HG03432 (cell line): ENCODE results near the gene TMTC4.
"Not testable (repeated sequence)": the region's sequence is repeated elsewhere in the genome, so short reads cannot be mapped to it uniquely, and the experiment has no call there.

Source experiments
- ATAC-seq: cut with Tn5 transposase; IDR thresholded peaks from one replicate; pipeline ENCODE4 v1.9.1; 2021; ENCODE audit warnings: mild to moderate bottlenecking, moderate library complexity; ENCODE audit not compliant: unreplicated experiment

TMTC4 gene, protein sequence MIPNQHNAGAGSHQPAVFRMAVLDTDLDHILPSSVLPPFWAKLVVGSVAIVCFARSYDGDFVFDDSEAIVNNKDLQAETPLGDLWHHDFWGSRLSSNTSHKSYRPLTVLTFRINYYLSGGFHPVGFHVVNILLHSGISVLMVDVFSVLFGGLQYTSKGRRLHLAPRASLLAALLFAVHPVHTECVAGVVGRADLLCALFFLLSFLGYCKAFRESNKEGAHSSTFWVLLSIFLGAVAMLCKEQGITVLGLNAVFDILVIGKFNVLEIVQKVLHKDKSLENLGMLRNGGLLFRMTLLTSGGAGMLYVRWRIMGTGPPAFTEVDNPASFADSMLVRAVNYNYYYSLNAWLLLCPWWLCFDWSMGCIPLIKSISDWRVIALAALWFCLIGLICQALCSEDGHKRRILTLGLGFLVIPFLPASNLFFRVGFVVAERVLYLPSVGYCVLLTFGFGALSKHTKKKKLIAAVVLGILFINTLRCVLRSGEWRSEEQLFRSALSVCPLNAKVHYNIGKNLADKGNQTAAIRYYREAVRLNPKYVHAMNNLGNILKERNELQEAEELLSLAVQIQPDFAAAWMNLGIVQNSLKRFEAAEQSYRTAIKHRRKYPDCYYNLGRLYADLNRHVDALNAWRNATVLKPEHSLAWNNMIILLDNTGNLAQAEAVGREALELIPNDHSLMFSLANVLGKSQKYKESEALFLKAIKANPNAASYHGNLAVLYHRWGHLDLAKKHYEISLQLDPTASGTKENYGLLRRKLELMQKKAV

DNA sequence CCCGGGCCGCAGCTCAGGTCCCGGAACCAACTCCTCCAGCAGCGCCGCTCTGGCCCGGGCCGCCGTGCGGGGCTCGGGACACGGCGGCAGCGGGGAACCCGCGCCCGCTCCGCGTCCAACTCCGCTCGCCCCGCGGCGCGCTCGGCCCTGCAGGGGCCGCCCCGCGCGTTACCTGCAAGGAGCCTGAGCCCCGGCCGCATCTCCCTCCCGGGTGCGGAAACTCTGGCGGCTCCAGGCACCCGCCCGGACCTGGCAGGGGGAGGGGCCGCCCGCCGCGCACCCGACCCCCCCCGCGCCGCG lies at the start of gene TMTC4:
TSS of gene TMTC4 (minus strand) at position 224 of the 300 bp plus-strand sequence. CDS start 4,433 bp downstream, outside the sequence.
- peak; percentile 48 for ATAC-seq

DNA sequence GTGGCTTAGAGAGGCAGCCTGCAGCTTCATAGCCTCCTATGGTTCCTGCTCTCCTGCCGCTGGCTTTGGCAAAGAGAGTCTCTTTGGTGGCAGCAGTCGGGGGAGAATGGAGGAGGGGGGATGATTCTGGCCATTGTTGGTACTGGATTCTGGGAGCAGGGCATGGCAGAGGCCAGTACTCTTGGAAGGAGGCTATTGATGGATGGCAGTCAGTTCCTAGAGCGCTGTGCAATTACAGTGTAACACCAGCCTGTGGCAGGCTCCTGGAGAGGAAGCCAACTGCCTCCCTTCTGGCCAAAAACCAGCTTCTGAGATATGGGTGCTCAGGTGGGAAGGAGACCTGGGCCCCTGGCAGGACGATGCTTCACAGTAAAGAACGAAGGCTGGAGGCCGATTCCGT lies 47.9 kb upstream of the TMTC4 start:
- ATAC-seq, result no peak

DNA sequence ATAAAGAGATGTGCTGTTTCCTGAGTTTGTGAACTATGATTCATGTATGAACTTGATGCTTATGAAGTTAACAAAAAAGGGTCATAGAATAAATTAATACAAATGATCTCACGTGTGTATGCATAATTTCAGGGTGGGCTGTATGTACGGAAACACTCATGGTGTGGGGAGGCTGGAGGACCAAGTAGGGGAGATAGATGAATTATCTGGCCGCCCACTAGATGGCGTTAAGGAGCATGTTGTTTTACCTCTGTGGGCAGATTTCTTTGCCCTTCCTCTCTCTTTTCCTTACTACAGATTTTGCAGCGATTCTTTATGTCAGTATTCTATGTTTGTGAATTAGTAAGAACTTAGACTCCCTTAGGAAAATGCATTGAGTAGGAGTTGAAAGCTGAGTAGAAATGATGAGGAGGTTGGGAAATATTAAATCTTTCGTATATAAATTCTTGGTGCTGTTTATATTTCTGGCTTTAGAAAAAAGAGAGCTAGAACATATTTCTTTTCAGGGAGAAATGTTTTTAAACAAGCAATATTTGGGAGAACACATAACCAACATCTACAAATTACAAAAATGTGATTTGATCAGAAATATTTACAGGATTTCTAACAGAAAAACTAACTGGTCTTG lies 47.4 kb upstream of the TMTC4 start:
- ATAC-seq, result peak; percentile 66

DNA sequence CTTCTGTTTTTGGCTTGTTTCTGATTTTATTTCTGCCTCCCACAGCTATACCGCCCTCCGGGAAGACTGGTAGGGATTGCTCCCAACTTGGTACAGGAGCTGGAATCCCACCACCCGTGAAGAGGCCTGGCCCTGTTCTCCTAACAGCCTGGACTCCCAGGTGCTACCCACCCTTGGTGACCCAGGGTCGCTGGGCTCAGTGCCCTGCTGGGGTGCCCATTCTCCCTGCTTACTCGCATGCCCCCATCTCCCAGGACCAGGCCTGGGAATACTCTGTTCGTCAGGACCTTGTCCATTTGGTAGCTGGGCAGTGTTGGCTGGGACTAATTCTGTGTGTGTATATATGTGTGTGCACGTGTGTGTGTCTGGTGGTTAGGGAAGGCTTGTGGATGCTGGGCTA lies 41.0 kb upstream of the TMTC4 start:
- no peak for ATAC-seq

DNA sequence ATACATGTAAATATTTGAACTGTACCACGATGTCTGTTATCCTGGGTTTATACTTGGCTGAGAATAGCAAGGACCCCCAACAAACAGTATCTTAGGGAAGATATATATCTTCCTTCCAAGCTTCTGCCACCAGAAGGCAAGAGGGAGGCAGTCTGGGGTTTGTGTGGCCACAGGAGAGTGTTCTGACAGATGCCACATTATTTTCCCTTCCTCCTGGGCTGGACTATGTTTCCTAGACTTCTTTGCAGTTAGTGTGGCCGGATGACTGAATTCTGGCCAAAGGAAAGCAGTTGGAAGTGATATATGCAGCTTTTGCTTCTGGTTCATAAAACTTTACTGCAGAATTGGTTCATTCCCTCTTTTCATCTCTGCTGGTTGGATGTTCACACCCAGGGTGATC lies 39.9 kb upstream of the TMTC4 start:
- no peak for ATAC-seq

DNA sequence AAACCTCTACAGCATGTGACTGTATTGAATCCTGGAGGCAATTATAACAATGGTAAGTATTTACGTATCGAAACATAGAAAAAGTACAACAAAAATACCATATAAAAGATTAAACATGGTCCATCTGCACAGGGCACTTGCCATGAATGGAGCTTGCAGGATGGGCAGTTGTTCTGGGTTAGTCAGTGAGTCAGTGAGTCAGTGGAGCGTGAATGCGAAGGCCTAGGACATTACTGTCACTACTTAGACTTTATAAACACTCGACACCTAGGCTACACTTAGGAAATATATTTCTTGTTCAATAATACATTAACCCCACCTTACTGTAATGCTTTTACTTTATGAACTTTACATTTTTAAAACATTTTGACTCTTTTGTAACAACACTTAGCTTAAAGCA lies 35.6 kb upstream of the TMTC4 start:
- no peak for ATAC-seq

DNA sequence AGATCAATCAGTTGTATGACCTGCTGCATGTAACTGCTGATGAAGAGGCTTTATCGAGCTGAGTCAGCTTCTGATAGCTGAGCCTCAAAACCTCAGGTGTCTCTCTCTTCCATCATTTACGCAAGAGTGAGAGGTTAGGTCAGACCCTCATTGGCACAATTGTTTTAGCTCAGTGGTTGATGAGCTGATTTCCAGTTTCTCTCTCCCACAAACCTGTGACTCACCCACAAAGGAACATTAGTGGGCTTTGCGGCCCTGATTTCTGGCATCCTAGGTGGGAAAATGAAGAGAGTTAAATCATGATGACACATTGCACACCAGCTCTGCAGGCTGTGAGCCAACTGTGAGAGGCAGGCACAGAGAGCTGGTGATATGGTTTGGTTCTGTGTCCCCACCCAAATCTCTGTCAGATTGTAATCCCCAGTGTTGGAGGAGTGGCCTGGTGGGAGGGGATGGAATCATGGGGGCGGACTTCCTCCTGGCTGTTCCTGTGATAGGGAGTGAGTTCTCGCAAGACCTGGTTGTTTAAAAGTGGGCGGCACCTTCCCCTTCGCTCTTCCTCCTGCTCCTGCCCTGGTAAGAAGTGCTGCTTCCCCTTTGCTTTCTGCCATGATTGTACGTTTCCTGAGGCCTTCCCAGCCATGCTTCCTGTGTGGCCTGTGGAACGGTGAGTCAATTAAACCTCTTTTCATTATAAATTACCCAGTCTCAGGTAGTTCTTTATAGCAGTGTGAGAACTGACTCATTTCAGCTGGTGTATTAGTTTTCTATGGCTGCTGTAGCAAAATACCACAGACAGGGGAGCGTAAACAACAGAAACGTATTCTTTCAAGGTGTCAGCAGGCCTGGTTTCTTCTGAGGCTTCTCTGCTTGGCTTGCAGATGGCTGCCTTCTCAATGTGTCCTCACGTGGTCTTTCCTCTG lies 33.5 kb upstream of the TMTC4 start:
- no peak for ATAC-seq

DNA sequence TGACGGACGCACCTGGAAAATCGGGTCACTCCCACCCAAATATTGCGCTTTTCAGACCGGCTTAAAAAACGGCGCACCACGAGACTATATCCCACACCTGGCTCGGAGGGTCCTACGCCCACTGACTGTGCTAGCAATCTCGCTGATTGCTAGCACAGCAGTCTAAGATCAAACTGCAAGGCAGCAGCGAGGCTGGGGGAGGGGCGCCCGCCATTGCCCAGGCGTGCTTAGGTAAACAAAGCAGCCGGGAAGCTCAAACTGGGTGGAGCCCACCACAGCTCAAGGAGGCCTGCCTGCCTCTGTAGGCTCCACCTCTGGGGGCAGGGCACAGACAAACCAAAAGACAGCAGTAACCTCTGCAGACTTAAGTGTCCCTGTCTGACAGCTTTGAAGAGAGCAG lies 23.7 kb upstream of the TMTC4 start:
- ATAC-seq, result not testable (repeated sequence)

DNA sequence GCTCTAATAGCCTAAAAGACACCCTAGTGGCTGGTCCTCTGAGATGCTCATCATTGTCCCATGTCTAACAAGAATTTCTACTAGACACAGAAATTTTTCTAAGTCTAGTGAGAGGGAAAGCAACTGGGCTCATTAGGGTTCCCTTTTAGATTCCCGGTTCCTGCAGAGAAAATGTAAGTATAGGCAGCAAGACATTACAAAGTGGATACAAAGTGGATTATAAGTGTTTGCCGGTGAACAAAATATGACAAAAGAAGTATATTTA lies 20.8 kb upstream of the TMTC4 start:
- ATAC-seq, result no peak

DNA sequence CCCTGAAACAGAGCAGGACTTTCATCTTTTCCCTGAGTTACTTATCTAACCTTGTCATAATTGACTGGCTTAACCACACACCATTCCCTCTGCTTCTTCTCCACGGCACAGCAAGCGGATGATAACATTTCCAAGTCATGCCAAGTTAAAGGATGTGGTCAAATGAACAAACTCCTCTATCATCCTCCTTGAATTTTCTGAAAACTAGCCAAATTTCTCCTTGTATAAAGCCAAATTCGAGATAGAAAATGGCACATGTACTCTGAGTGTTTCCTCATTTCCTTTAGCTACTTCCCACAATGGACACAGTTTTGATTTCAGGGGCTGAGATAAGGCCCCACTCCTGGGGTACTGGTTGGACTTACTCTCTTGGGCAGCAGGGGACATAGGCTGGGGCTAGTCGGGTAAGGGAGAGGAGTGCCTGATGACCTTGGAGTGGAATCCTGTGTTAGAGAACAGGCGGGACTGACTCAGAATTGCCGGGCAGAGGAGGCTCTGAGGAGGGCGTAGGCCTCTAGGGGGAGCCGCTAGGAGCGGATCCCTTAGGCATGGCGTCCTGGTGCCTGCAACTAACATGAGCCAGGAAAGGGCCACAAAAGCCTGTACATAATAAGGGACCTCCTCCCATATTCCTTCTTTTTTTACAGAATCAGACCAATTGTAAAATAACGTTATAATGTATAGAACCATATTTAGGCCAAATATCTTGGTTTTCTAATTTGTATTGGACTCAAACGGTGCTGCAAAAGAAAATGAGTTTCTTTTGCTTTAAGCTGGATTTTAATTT lies 20.3 kb upstream of the TMTC4 start:
- no peak for ATAC-seq

DNA sequence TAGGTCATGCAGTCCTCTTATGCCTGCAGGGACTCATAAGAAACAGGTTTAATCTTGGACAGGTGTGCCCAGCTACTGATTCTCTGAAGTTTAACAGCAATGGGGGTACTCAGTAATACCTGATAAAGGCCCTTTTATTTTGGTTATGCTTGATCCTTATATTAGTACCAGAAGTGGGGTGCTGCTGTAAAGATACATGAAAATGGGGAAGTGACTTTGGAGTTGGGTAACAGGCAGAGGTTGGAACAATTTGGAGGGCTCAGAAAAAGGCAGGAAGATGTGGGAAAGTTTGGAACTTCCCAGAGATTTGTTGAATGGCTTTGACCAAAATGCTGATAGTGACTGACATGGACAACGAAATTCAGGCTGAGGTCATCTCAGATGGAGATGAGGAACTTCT lies 14.6 kb upstream of the TMTC4 start:
- no peak for ATAC-seq

DNA sequence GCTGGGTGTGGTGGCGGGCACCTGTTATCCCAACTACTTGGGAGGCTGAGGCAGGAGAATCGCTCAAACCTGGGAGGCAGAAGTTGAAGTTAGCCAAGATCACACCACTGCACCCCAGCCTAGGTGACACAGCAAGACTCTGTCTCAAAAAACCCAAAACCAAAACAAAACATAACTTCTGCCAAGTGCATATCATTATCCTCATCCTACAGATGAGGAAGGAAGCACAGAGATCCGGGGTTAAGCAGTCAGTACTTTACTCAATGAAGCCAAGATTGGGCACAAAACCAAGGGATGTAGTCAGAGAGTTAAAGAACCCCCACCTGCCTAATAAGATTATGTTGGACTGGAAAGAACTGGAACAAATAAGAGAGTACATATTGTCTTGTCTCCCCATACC lies 5.5 kb upstream of the TMTC4 start:
- ATAC-seq, result no peak

DNA sequence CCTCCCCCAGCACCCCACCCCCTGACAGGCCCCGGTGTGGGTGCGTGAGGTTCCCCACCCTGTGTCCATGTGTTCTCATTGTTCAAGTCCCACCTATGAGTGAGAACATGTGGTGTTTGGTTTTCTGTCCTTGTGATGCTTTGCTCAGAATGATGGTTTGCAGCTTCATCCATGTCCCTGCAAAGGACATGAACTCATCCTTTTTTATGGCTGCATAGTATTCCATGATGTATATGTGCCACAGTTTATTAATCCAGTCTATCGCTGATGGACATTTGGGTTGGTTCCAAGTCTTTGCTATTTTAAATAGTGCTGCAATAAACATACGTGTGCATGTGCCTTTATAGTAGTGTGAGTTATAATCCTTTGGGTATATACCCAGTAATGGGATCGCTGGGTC lies 2.5 kb upstream of the TMTC4 start:
- not testable (repeated sequence) for ATAC-seq

DNA sequence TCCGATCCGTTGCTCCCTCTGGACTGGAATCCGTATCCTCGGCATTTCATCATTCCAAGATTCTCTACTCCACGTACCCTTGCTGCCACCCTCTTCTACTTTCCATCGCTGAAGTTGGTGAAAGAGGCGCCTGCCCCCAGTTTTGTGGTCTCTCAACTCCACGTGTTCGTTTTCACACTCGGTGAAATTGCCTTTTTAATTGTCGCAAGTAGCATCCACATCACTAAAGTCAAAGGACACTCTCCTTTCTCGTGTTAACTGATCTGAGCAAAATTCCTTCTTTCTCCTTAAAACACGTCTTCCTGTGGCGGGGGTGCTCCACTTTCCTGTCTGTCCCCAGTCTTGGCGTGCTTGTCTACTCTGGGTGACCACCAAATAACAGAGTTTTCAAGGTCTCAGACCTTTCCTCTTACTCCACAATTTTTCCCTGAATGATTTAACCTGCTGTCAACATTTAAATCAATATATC lies 1.1 kb upstream of the TMTC4 start:
- ATAC-seq, result no peak

DNA sequence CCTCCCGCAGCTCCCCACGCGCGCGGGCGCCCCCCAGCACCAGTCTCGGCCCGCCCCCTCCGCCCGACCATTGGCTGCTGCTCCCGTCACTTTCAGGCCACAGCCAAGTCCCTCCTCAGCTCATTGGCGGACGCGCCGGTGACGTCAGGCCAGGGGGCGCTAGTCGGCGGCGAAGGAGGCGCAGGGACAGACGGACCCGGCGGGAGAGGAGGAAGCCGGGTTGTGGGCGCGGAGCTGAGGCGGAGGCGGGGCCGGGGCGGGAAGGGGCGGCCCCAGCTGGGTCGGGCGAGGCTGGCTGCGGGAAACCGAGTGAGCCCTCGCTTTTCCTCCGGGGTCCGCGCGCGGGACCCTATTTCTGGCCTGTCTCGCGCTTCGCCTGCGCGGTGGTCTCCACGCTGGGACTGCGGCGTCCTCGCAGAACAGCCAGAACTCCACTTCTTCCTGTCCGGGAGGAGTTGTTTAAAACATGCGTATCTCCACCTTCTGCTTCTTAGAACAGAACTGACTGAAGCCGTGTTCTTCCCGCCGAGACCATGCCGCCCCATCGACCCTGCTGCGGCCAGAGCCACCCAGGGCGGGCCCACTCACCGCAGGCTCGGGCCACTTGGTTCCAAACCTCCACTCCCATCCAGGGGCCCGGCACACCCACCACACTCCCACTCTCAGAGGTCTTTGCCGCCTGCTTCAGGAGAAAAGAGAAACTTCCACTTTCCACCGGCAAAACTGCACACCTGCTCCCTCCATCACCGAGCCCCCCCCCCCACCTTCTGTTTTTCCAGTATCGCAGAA lies 471 bp upstream of the TMTC4 start:
- ATAC-seq, result peak; percentile 96

DNA sequence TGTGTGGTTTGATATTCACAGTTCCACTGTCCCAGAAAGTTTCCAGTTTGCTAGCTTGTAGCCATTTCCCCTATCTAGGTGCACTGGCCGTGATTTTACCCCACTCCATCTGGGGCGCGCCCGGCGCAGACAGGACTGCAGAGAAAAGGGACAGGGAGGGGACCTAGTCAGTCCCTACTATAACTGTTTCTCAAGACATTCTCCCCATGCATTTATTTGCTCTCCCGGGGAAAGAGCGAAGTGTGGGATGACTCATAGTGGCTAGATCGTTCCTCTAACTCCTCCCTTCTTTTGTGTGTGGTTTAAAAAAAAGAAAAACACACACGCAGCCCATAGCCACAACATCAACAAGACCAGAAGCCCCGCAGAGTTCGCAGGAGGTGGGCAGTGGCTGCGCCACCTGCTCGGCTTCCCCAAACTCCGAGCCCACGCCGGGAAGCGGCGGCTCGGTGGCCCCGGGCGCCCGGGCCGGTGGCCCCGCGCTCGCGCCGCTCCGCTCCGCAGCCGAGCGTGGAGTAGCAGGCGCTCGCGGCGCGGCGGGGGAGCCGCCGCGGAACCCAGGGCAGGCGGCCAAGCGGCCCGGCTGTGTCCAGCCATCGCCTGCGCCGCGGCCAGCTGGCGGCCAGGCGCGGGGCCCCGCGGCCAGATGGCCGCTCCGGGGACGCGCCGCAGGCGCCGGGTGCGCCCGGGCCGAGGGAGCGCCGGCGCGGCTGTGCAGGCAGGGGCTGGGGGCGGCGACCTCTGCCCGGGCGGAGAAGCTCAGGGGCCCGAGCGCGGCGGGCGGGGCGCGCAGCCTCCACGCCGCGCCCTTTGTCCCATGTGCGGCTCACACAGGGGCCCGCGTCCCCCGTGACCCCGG lies 653 bp downstream of the TMTC4 start:
- ATAC-seq, result peak; percentile 31

DNA sequence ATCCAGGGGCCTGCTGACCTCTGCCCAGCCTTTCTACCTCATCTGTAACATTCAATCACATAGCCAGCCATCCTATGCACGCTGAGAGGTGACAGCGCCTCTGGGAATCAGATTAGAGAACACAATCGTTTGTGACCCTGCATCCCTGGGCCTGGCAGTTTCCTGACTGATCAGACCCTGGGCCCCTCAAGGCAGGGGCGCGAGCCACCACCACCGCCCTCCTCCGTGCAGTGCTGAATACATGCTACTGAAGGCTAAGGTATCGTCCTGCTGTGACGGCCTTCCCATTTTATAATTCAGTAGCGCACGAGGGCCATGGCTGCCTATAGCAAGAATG lies 1.3 kb downstream of the TMTC4 start:
- ATAC-seq, result no peak

DNA sequence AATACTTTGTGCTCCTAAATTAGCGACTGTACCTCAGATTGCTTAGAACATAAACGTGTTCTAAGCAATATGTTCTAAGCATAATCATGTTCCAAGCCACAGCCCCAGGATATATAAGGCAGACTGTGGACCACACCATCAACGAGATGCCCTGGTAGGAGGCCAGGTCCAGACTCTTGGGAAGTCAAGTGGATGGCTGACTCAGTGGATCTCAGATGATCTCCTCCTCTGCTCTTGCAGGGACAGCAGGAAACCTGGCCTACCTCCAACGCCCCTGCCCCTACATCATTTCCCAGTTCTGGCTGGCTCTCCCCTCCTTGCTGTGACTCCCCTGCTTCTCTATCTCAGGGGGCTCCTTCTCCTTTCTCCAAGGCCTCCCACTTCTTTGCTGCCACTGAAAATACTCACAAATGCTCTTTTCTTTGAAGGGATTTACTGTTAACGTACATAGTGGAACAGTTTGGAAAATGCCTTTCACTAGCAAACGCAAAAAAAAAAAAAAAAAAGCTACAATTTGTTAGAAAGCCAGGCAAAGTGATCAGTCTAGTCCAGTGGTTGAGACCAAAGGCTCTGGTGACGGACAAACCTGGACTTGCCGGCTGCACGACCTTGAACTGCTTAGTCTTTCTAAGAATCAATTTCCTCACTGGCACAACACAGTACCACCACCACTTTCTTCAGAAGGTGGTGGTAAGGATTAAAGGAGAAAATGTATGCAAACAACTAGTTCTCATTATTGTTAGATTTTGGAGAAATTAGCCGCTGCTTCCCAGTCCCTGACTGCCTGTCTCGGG lies 3.0 kb downstream of the TMTC4 start:
- ATAC-seq, result no peak
